WERI-Rb-1 (cell line): ENCODE measurements around the gene R3HDM4.
A peak's percentile ranks its signal among the peaks of the same experiment; 100 is the strongest.

Source experiments
- DNase-seq: peaks from one replicate; pipeline ENCODE4 v3.0.0-alpha.2; 2020
- H3K27ac ChIP-seq: fragments of 250-450 bp; sonication (Bioruptor Pico); 2 replicates; pipeline ENCODE4 v1.5.1; 2020; ENCODE audit warnings: mild to moderate bottlenecking, moderate library complexity
- H3K27me3 ChIP-seq: fragments of 250-450 bp; sonication (Bioruptor Pico); 2 replicates; pipeline ENCODE4 v1.5.1; 2021; ENCODE audit warnings: mild to moderate bottlenecking, low read depth, moderate library complexity; ENCODE audit not compliant: insufficient read depth, severe bottlenecking
- H3K36me3 ChIP-seq: fragments of 250-450 bp; sonication (Bioruptor Pico); 2 replicates; pipeline ENCODE4 v1.5.1; 2020; ENCODE audit warnings: mild to moderate bottlenecking, moderate library complexity
- H3K4me3 ChIP-seq: 2 replicates; pipeline ENCODE4 v1.5.1; 2011; ENCODE audit warnings: low read depth, mild to moderate bottlenecking, control low read depth, low read length
- H3K9me3 ChIP-seq: fragments of 250-450 bp; sonication (Bioruptor Pico); 2 replicates; pipeline ENCODE4 v1.5.1; 2021; ENCODE audit warnings: mild to moderate bottlenecking, moderate library complexity; ENCODE audit not compliant: severe bottlenecking
- TF ChIP-seq, protein P1 (sequence below): IDR thresholded peaks from 2 replicates; pipeline ENCODE4 v1.5.1; 2011; ENCODE audit warnings: low read depth, mild to moderate bottlenecking, control low read depth, inconsistent platforms, low read length

The R3HDM4 gene

DNA sequence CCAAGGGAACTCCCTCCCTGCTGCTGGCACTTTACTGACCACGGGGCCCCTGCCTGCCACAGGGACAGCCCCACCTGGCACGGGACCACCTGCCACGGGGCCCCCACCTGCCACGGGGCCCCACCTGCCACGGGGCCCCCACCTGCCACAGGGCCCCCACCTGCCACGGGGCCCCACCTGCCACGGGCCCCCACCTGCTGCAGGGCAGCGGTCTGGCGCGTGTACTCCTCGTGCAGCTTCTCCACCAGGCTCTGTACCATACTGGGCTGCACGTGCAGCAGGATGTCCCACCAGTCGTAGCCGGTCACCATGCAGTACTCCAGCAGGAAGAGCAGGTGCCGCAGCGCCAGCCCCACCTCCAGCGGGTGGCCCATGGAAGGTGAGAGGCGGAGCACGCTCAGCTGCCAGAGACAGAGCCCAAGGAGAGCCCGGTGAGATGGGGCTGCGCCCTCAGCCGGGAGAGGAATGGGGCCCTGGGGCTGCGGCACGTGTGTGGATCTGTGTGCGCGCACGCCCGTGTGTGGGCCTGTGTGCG is 36.2 kb downstream of the R3HDM4 start:
- TF ChIP-seq, protein P1, sequence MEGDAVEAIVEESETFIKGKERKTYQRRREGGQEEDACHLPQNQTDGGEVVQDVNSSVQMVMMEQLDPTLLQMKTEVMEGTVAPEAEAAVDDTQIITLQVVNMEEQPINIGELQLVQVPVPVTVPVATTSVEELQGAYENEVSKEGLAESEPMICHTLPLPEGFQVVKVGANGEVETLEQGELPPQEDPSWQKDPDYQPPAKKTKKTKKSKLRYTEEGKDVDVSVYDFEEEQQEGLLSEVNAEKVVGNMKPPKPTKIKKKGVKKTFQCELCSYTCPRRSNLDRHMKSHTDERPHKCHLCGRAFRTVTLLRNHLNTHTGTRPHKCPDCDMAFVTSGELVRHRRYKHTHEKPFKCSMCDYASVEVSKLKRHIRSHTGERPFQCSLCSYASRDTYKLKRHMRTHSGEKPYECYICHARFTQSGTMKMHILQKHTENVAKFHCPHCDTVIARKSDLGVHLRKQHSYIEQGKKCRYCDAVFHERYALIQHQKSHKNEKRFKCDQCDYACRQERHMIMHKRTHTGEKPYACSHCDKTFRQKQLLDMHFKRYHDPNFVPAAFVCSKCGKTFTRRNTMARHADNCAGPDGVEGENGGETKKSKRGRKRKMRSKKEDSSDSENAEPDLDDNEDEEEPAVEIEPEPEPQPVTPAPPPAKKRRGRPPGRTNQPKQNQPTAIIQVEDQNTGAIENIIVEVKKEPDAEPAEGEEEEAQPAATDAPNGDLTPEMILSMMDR, result no peak
- no peak for DNase-seq
- Histone ChIP-seq H3K27ac (no peak overlapping the region), H3K27me3 (no peaks in the 10 kb centered on the region), H3K9me3 (no peaks in the 10 kb centered on the region), H3K4me3 (no peak overlapping the region), H3K36me3 (peaks cover 54% of the 10 kb centered on the region)

DNA sequence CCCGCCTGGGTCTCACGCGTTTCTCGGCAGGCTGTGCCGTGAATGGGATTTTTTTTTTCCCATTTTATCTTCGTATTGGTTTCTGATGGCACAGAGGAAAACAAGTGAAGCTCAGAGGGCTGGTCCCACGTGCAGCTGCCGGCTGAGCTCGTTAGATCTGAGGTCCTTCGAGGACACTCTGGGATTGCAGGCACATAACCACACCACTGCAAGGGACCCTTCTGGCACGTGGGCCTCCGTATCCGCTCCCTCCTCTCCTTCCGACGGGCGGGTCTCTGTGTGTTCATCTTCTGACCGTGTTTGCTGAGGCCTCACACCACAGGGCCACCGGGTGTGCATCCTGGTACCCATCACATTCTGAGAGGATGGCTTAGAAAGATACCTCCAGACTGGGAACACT is 36.9 kb downstream of the R3HDM4 start:
- no peaks in the 10 kb centered on the region for H3K9me3 ChIP-seq
- no peaks in the 10 kb centered on the region for H3K27me3 ChIP-seq
- TF ChIP-seq, protein P1, result no peak
- H3K36me3 ChIP-seq, result peaks cover 50% of the 10 kb centered on the region
- DNase-seq, result no peak
- no peak overlapping the region for H3K27ac ChIP-seq
- no peak overlapping the region for H3K4me3 ChIP-seq

DNA sequence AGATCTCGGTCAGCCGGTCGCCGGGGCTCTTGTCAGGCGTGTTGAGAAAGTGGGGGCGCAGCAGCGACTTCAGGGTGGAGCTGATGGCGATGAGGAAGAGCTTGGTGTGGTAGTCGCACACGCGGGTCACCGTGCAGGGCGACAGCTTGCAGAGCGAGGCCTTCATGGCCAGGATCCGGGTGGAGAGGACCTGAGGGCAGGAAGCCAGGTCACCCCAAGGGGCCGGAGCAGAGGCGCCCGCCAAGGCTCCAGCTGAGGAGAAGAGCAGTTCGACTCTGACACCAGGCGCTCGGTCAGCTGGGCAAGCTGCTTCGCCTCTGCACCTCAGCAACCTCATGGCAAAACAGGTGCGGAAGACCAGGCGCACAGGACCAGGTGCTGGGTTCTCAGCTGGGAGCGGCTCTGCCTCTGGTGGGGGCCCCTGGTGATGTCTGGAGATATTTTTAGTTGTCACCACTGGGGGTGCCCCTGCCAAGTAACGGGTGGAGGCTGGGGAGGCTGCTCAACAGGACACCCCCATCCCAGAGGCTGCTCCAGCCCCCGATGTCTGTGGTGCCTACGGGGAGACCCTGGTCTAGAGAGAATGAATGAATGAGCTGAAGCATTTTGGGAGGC is 37.6 kb downstream of the R3HDM4 start:
- TF ChIP-seq, protein P1, result peak; percentile 7; the same call in 1 of the 2 replicates
- H3K36me3 ChIP-seq, result peaks cover 50% of the 10 kb centered on the region
- DNase-seq, result no peak
- no peaks in the 10 kb centered on the region for H3K9me3 ChIP-seq
- no peak overlapping the region for H3K27ac ChIP-seq
- no peak overlapping the region for H3K4me3 ChIP-seq
- no peaks in the 10 kb centered on the region for H3K27me3 ChIP-seq

DNA sequence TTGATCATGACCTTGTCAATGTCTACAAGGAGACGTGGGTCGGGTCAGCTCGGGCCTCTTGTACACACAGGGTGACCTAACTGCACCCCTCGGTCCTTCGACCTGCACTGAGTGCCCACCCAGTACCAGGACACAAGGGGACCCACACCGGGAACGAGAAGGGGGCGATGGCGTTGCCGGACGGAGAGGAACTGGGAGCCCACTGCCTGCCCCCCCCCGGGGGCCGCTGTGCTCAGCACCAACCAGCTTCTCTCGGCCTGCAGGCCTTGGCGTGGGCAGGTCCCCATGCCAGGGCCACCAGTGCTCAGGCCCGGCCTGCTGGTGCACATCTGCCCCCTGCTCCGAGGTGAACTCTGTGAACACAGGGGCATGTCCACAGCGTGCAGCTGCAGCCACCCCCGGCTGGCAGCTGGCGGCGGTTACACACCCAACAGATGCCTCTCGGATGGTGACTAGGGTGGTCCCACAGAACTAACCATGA is 39.4 kb downstream of the R3HDM4 start:
- Histone ChIP-seq H3K27ac (no peak overlapping the region), H3K27me3 (no peaks in the 10 kb centered on the region), H3K9me3 (no peaks in the 10 kb centered on the region), H3K4me3 (no peak overlapping the region), H3K36me3 (peaks cover 62% of the 10 kb centered on the region)
- TF ChIP-seq, protein P1, result no peak
- no peak for DNase-seq

DNA sequence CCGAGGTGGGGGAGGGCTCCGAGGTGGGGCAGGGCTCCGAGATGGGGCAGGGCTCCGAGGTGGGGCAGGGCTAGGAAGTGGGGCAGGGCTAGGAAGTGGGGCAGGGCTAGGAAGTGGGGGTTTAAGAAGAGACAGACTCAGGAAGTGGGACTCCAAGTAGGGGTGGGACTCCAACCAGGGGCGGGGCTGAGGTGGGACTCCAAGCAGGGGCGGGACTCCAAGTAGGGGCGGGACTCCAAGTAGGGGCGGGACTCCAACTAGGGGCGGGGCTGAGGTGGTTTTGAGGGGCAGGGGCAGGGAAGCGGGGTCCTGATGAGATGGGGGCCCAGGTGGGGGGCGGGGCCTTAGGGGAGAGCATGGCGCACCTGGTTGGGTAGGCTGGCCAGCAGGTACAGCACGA is 39.9 kb downstream of the R3HDM4 start:
- H3K27me3 ChIP-seq, result no peaks in the 10 kb centered on the region
- peaks cover 67% of the 10 kb centered on the region for H3K36me3 ChIP-seq
- no peak overlapping the region for H3K27ac ChIP-seq
- peak; percentile 74 for DNase-seq
- no peaks in the 10 kb centered on the region for H3K9me3 ChIP-seq
- TF ChIP-seq, protein P1, result no peak
- no peak overlapping the region for H3K4me3 ChIP-seq
